Endometrial microvascular endothelial cells (primary cell): ENCODE data around the gene AP3B1. TPM values are rescaled to one million over a fixed set of nuclear protein-coding genes. Genes with fewer than 3 reads are reported as not detected.

ENCODE experiments used
- in situ Hi-C: cut with HindIII; loops from 2 replicates; pipeline ENCODE4 v1.10.0; 2017; ENCODE audit warnings: low sequenced_read_pairs, low pct_unique_long_range_greater_than_20kb; ENCODE audit errors: inconsistent ontology term
- total RNA-seq: library from RNA; depleted of rRNA; stranded (reverse); fragments of >200 nt; gene quantifications from one replicate; pipeline ENCODE4 v1.2.3, GENCODE V29; 2015; ENCODE audit errors: inconsistent ontology term

Gene AP3B1
- total RNA-seq, 1 donor from 2014 or later, result 36.5 TPM

DNA sequence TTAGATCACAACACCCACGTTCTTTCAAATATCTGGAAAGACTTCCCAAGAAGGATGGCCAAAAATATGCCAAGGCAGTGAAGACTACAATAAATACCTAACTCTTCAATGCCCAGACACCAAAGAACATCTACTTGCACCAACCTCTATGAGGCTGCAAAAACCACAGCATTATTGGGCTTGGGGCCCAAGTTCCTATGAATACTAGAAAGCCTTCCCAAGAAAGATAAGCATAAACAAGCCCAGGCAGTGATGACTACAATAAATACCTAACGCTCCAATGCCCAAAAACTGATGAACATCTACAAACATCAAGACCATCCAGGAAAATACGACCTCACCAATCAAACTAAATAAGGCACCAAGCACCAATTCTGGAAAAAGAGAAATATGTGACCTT, 41.3 kb downstream of the AP3B1 start:
- in situ Hi-C loops, result no loop called here

DNA sequence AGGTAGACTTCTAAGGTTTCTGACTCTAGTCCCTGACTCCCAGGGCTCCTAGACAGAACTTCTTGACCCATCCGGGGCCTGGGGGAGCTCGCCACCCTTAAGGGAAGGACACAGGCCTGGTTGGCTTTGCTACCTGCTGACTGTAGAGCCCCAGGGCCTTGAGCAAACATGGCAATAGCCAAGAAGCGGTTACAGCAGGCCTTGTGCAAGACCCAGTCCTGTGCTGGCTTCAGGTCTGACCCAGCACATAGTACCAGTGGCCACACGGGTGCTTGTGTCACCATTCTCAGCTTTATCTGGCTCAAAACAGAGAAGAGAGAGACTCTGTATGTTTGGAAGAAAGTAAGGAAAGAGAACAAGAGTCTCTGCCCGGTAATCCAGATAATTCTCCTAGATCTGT, 41.8 kb downstream of the AP3B1 start:
- in situ Hi-C loops, result no loop called here

DNA sequence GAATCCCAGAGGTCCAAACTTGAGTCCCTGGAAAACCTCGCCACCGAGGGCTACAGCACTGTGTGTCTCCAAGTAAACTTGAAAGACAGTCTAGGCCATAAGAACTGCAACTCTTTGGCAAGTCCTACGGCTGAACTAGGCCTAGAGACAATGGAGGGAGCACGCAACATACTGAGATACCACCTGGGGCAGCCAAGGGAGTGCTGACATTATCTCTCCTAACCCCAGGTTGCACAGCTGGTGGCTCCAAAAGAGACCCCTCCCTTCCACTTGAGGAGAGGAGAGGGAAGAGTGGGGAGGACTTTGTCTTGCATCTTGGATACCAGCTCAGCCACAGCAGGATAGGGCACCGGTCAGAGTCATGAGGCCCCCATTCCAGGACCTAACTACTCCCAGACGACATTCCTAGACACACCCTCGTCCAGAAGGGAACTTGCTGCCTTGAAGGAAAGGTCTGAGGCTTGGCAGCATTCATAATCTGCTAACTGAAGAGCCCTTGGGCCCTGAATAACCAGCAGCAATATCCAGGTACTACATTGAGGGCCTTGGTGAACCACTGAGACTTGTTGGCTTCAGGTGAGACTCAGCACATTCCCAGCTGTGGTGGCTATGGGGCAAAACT, 42.7 kb downstream of the AP3B1 start:
- in situ Hi-C loops, result no loop called here

DNA sequence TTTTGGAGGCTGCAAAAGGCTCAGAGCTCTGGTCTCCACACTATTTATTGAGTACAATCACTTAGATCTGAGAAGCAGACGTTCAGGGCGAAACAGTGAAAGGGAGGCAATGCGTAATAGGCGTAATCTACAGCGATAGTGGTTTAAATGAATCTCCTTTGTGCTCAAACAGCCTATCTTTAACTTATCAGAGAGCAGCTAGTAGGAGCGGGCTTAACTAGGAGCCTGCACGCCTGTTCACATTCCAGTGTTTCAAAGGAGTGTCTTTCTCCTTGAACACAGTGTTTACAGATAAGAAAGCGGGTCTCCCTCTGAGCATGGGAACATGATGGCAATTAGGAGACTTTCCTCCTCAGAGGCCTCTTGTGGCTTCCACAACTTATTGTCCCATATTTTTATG, 49.4 kb downstream of the AP3B1 start:
- in situ Hi-C loops, result no loop called here

DNA sequence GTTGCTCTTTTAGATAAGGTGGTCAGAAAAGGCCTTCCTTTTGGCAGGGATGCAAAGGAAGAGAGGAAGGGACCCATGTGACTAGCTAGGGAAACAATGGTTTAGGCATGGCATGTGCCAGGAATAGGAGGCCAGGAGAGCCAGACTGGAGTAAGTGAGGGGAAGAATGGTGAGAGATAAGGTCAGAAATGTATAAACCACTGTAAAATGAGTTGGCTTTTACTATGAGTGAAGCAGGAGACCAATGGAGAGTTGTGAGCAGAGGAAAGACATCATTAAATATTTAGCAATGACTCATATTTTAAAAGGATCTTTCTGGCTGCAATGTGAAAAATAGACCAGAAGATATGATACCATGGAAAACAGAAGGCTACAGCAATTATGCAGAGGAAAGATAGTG, 50.9 kb downstream of the AP3B1 start:
- in situ Hi-C loops, result no loop called here

DNA sequence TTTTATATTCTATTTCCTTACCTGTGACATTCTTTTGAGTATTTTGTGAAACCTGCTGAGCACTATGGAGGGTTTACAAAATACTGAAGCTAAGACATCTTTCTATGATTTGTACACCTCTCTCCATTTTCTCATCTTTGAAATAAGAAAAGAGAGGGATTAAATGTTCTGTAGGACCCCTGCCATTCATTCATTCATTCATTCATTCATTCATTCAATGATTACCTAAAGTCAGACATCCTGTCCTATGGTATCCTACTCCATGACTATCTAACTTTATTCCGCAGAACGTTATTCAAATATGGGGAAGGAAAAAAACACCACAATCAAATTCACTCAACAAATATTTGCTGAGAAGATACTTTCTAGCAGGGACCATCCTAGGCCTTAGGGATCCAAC, 51.4 kb downstream of the AP3B1 start:
- in situ Hi-C loops, result no loop called here

DNA sequence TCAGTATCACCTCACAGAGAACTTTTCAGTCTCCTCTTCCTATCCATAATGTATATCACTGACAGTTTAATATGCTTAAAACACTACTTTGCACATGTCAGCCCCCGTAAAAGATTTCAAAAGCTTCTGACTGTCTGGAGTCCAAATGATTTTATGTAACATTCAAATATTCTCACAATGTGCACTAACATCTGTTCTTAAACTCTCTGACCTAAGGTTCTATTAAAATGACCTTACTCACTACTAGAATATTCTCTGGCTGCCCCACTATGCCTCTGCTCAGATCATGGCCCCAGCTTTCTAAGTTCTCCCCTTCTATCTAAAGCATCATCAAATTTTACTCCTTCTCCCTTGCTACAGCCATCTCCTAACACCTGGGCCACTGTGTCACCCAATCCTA, 52.5 kb downstream of the AP3B1 start:
- in situ Hi-C loops, result no loop called here

DNA sequence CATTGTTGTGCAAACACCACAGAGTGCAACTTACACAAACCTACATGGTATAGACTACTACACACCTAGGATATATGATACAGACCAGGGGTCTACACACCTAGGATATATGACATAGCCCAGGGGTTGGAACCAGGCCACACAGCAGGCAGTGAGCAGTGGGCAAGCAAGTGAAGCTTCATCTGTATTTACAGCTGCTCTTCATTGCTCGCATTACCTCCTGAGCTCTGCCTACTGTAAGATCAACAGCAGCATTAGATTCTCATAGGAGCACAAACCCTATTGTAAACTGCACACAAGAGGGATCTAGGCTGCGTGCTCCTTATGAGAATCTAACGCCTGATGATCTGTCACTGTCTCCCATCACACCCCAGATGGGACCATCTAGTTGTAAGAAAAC, 56.6 kb downstream of the AP3B1 start:
- in situ Hi-C loops, result no loop called here

DNA sequence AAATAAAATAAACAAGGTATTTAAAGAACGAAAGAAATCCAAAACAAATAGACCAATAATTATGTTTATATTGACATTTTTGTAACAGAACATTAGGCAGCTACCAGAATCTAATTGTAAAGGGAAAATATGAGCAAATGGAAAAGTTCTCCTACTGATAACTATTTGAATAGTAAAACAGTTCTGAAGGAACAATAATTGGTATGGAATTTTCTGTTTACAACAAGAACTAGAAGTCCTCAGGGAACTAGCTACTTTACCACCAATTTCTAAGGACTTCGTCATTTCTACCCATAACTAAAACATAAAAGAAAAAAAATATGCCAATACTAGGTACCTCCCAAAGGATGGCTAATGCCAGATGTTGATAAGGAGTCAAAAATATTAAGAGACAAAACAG, 58.5 kb downstream of the AP3B1 start:
- in situ Hi-C loops, result no loop called here

DNA sequence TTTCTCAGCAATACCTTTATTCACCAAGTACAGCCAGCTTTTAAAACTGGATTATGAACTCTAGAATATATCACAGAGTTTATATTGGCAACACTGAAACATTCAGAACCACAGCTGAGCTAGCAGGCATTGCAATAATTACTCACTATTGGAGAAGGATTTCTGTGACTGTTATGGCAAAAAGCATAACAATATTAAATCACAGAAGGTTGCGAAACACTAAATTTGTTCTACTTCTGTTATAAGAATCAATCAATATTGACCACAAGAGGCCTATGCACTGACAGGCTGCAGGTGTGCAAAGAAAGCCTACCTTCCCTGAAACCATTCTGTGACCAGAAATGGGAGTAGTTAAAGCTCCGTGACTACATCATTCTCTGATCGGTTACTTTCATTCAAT, 59.2 kb downstream of the AP3B1 start:
- in situ Hi-C loops, result no loop called here

DNA sequence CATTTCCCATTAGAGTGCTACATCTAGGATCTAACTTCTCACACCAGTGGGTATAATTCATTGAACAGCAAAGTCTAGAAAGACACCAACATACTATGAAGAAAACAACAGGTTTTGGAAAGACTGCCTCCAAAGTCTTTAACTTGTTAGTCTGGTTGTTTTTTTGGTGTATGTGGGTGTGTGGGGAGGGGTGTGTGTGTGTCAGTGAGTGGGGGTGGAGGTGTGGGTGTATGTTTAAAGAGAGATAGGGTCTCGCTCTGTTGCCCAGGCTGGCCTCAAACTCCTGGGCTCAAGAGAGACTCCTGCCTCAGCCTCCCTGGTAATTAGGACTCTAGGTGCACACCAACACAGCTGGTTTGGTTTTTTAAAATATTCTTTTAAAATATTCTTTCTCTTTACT, 59.7 kb downstream of the AP3B1 start:
- in situ Hi-C loops, result no loop called here

DNA sequence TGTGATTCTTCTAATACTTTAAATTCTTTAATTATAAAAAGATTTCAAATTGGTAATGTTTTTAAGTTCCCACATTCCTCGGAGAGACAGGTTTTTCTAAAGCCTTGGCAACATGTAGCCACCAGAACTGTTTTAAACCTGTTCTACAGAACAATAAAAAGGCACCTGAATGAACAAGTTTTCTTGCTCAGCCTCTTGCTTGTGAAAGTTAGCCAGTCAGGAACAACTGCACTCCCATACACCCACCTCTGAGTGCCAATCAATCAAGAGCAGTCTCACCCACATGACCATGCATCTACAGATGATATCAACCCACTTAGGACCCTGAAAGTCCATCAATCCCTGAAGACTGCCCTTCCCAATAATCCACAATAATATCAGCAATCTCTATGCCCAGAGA, 62.3 kb downstream of the AP3B1 start:
- in situ Hi-C loops, result no loop called here

DNA sequence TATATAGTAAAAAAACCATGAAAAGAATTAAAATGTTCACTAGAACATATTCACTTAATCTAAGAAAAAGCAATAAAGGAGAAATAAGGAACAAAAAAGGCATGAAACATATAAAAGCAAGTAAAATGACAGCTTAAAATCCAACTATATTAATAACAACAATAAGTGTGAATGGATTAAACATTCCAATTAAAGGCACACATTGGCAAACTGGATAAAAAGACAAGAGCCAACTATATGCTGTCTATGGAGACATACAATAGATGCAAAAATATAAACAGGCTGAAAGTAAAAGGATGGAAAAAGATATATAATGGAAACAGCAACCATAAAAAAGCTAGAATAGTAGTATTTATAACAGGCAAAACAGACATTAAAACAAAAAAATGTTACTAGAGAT, 70.1 kb downstream of the AP3B1 start:
- in situ Hi-C loops, result no loop called here

DNA sequence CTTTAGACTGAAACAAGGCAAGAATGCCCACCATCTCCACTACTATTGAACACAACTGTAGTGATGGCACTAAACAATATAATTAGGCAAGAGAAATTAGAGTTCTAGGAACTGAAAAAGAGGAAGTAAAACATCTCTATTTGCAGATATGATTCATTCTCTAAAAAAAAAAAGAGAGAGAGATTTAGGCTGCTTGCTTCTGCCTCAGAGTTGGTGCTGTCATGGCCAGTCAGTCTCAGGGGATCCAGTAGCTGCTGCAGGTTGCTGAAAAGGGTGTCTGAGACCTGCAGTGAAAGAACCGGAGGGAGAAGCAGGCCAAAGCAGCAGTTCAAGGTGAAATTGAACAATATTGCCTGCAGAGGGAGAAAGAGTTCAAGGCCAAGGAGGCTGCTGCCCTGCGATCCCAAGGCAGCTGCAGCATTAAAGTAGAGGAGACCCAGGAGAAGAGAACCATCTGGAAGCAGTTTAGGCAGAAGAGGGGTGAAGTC, 72.5 kb downstream of the AP3B1 start:
- in situ Hi-C loops, result no loop called here

DNA sequence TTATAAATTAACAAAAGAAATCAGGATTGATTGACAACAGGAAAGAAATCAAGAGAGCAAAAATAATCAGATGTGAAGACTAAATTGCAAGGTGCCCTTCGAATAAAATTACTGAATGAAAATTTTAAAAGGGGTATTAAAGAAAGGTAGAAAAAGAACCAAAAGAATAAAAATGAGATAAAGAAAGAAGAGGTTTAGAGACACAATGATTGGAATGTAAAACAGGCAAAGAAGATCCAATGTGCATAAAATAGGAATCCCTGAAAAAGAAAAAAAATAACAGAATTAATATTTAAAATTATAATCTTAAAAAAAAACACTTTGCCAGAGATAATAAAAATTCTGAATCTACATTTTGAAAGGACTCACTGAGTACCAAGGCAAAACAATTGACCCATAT, 73.0 kb downstream of the AP3B1 start:
- in situ Hi-C loops, result no loop called here

DNA sequence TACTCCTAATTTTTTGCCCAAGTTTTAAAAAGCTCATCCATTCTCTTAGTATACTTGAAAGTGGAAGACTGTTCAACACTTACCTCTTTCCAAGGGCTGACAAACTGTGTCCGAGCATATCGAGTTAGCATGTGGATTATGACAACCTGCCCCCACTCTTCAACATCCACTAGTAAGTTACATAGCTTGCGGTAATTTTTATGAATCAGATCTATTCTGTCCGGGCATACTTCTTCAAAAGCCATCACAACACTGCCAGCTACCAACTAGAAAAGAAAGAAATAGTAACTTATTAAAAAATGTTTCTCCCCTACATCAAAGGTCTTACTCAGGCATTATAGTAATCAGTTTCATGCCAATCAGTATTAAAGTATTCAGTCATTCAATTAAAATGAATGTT, 78.5 kb downstream of the AP3B1 start:
- in situ Hi-C loops, result no loop called here

DNA sequence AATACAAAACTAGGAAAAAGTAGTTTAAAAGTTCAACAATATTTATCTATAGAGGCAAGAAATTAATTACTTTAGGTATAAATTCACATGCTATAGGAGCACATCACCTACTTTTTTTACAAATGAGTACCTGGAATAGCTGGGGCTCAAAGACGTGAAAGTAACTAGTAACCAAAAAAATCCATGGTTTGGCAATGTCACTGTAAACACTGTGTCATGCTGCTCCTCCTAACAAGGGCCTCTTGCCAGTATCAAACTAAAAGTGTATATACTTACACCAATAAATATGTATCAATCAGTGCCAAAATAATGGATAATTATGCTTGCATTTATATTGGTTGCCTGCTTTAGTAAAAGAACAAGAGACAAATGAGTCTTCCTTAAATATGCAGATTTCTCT, 78.9 kb downstream of the AP3B1 start:
- in situ Hi-C loops, result no loop called here

DNA sequence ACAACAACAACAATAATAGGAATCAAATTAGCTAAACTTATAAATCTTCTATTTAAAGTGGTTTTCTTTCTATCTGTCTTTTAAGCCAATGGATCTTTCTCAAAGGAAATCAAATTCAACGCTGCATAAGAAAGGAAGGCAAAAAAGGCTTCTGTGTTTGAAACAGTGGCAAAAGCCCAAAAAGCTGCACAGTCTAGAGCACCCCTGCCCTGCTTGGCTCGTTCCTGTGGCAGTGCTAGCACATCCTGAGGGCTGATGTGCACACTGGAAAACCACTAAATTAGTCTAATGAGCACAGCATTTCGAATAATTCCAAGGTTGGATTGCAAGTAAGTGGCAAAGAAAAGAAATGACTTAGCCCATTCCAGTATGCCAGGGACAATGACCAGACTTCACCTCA, 80.7 kb downstream of the AP3B1 start:
- in situ Hi-C loops, result no loop called here

DNA sequence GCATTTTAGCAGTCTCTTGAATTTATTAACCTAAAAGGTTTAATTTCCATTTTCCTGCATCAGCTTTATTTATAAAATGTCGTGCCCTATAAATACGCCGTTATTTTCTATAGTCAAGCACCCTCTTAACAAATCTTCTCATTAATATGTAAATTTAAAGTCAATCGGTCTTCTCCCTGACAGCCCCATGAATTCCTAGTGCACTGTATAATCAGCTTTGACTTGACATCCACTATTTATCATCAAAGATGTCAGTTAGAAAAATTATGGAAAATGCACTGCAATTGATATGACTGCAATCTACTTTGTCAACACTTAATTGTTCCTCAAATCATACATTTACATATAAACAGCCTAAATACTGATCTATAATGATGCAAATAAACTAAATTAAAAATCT, 83.4 kb downstream of the AP3B1 start:
- in situ Hi-C loops, result no loop called here

DNA sequence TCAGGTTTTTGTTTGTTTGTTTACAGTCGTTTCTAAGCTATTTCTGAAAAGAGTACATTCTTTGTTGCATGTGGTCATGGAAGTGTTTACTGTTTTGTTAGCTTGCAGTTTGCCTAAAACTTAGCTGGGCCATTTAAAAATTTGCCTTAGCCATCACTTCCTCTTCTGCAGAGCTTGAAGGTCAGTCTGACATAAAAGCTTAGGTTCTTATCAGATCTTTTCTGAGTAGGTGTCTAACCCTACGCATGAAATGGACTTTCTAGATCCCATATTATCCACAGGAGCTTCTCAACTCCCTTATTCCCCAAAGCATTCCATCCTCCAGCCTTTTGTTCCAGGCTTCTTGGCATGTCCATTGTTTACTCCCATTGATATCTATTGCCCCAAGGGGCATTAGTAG, 90.3 kb downstream of the AP3B1 start:
- in situ Hi-C loops, result no loop called here

DNA sequence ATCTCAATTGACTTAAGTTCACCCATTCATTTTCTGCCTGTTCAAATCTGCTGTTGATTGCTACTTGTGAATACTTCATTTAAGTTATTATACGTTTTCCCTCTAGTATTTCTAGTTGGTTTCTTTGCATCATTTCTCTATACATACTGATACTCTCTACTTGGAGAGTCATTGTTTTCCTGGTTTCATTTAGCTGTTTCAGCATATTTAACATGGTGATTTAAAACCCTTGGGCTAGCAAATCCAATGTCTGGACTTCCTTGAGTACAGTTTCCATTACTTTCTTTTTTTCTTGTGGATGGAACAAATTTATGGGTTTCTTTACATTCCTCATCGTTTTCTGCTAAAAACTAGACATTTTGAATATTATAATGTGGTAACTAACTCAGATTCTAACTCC, 90.7 kb downstream of the AP3B1 start:
- in situ Hi-C loops, result no loop called here
